Activated naive CD4-positive, alpha-beta T cell treated with anti-CD3 and anti-CD28 coated beads, Interleukin-2, amount 50 U/mL, for 24 hours (primary cell): Measurements from ENCODE around the gene KCTD15.
A peak's percentile ranks its signal among the peaks of the same experiment; 100 is the strongest.
"Not testable (repeated sequence)": the region's sequence is repeated elsewhere in the genome, so short reads cannot be mapped to it uniquely, and the experiment has no call there.

ENCODE experiments used
- H3K27ac Mint-ChIP-seq: one replicate; pipeline ENCODE4 v1.8.0; 2021; ENCODE audit warnings: mild to moderate bottlenecking, mixed read lengths
- H3K27me3 Mint-ChIP-seq: one replicate; pipeline ENCODE4 v1.8.0; 2021; ENCODE audit warnings: mixed read lengths
- H3K36me3 Mint-ChIP-seq: one replicate; pipeline ENCODE4 v1.8.0; 2021; ENCODE audit warnings: mixed read lengths
- H3K4me1 Mint-ChIP-seq: one replicate; pipeline ENCODE4 v1.8.0; 2021; ENCODE audit warnings: mixed read lengths
- H3K4me3 Mint-ChIP-seq: one replicate; pipeline ENCODE4 v1.8.0; 2021; ENCODE audit warnings: mild to moderate bottlenecking, mixed read lengths
- H3K9me3 Mint-ChIP-seq: one replicate; pipeline ENCODE4 v1.8.0; 2021; ENCODE audit warnings: mixed read lengths

KCTD15 gene

GRCh38 chr19:33814181-33815165 lies 17.8 kb downstream of the KCTD15 start:
- Mint-ChIP-seq H3K27ac (no peak overlapping the region), H3K27me3 (peaks cover 2% of the 10 kb centered on the region), H3K9me3 (no peaks in the 10 kb centered on the region), H3K4me3 (no peak overlapping the region), H3K36me3 (no peaks in the 10 kb centered on the region), H3K4me1 (peaks cover 4% of the 10 kb centered on the region)

- H3K36me3 Mint-ChIP-seq, result no peaks in the 10 kb centered on the region
- H3K9me3 Mint-ChIP-seq, result no peaks in the 10 kb centered on the region
- H3K4me1 Mint-ChIP-seq, result peaks cover 6% of the 10 kb centered on the region
Observed at GRCh38 chr19:33815380-33816340, 19.0 kb downstream of the KCTD15 start.

GRCh38 chr19:33818411-33818810 lies 21.7 kb downstream of the KCTD15 start:
- Mint-ChIP-seq H3K27me3 (peaks cover 7% of the 10 kb centered on the region), H3K9me3 (no peaks in the 10 kb centered on the region), H3K4me3 (peak overlapping the region; percentile 19), H3K27ac (no peak overlapping the region), H3K36me3 (no peaks in the 10 kb centered on the region), H3K4me1 (peaks cover 12% of the 10 kb centered on the region)

More at GRCh38 chr19:33815380-33816340, 19.0 kb downstream of the KCTD15 start:
- Mint-ChIP-seq H3K27ac (no peak overlapping the region), H3K4me3 (no peak overlapping the region), H3K27me3 (peaks cover 3% of the 10 kb centered on the region)

- not testable (repeated sequence) for H3K27me3 Mint-ChIP-seq, H3K9me3 Mint-ChIP-seq, H3K36me3 Mint-ChIP-seq, H3K27ac Mint-ChIP-seq
- peaks cover 12% of the 10 kb centered on the region for H3K4me1 Mint-ChIP-seq
- peak overlapping the region; percentile 67 for H3K4me3 Mint-ChIP-seq
Observed at GRCh38 chr19:33819078-33819477, 22.4 kb downstream of the KCTD15 start.

- Mint-ChIP-seq H3K4me3 (peak overlapping the region; percentile 67), H3K4me1 (peaks cover 12% of the 10 kb centered on the region), H3K27ac (no peak overlapping the region), H3K36me3 (no peaks in the 10 kb centered on the region), H3K27me3 (peaks cover 7% of the 10 kb centered on the region), H3K9me3 (no peaks in the 10 kb centered on the region)
Observed at GRCh38 chr19:33819506-33819879, 22.8 kb downstream of the KCTD15 start.

- H3K9me3 Mint-ChIP-seq, result no peaks in the 10 kb centered on the region
- H3K36me3 Mint-ChIP-seq, result no peaks in the 10 kb centered on the region
- no peak overlapping the region for H3K27ac Mint-ChIP-seq
- H3K27me3 Mint-ChIP-seq, result peaks cover 7% of the 10 kb centered on the region
- H3K4me3 Mint-ChIP-seq, result peak overlapping the region; percentile 79
- peaks cover 12% of the 10 kb centered on the region for H3K4me1 Mint-ChIP-seq
Observed at GRCh38 chr19:33819880-33820781, 23.5 kb downstream of the KCTD15 start.

- Mint-ChIP-seq H3K27ac (no peak overlapping the region), H3K4me3 (no peak overlapping the region), H3K36me3 (no peaks in the 10 kb centered on the region), H3K27me3 (peaks cover 9% of the 10 kb centered on the region), H3K4me1 (peaks cover 12% of the 10 kb centered on the region), H3K9me3 (no peaks in the 10 kb centered on the region)
Observed at GRCh38 chr19:33821871-33822270, 25.2 kb downstream of the KCTD15 start.

GRCh38 chr19:33823341-33823740 lies 26.7 kb downstream of the KCTD15 start:
- no peak overlapping the region for H3K4me3 Mint-ChIP-seq
- no peaks in the 10 kb centered on the region for H3K9me3 Mint-ChIP-seq
- peaks cover 10% of the 10 kb centered on the region for H3K27me3 Mint-ChIP-seq
- H3K4me1 Mint-ChIP-seq, result peaks cover 12% of the 10 kb centered on the region
- H3K27ac Mint-ChIP-seq, result no peak overlapping the region
- H3K36me3 Mint-ChIP-seq, result no peaks in the 10 kb centered on the region

GRCh38 chr19:33825556-33825955 lies 28.9 kb downstream of the KCTD15 start:
- Mint-ChIP-seq H3K36me3 (no peaks in the 10 kb centered on the region), H3K4me1 (peaks cover 6% of the 10 kb centered on the region), H3K27ac (no peak overlapping the region), H3K4me3 (no peak overlapping the region), H3K9me3 (no peaks in the 10 kb centered on the region), H3K27me3 (peaks cover 9% of the 10 kb centered on the region)

- Mint-ChIP-seq H3K4me3 (no peak overlapping the region), H3K27ac (no peak overlapping the region), H3K4me1 (no peaks in the 10 kb centered on the region), H3K36me3 (no peaks in the 10 kb centered on the region), H3K27me3 (peaks cover 9% of the 10 kb centered on the region), H3K9me3 (no peaks in the 10 kb centered on the region)
Observed at GRCh38 chr19:33826521-33826920, 29.9 kb downstream of the KCTD15 start.

GRCh38 chr19:33828266-33829075 lies 31.8 kb downstream of the KCTD15 start:
- H3K27ac Mint-ChIP-seq, result no peak overlapping the region
- H3K36me3 Mint-ChIP-seq, result no peaks in the 10 kb centered on the region
- no peak overlapping the region for H3K4me3 Mint-ChIP-seq
- H3K4me1 Mint-ChIP-seq, result no peaks in the 10 kb centered on the region
- peaks cover 11% of the 10 kb centered on the region for H3K27me3 Mint-ChIP-seq
- no peaks in the 10 kb centered on the region for H3K9me3 Mint-ChIP-seq

GRCh38 chr19:33830264-33830663 lies 33.6 kb downstream of the KCTD15 start:
- no peaks in the 10 kb centered on the region for H3K4me1 Mint-ChIP-seq
- no peaks in the 10 kb centered on the region for H3K9me3 Mint-ChIP-seq
- H3K4me3 Mint-ChIP-seq, result no peak overlapping the region
- no peaks in the 10 kb centered on the region for H3K36me3 Mint-ChIP-seq
- peaks cover 11% of the 10 kb centered on the region for H3K27me3 Mint-ChIP-seq
- H3K27ac Mint-ChIP-seq, result no peak overlapping the region

GRCh38 chr19:33831825-33832224 lies 35.2 kb downstream of the KCTD15 start:
- Mint-ChIP-seq H3K9me3 (no peaks in the 10 kb centered on the region), H3K27ac (no peak overlapping the region), H3K4me3 (no peak overlapping the region), H3K36me3 (no peaks in the 10 kb centered on the region), H3K27me3 (peaks cover 9% of the 10 kb centered on the region), H3K4me1 (no peaks in the 10 kb centered on the region)

- H3K4me1 Mint-ChIP-seq, result no peaks in the 10 kb centered on the region
- no peak overlapping the region for H3K27ac Mint-ChIP-seq
- H3K4me3 Mint-ChIP-seq, result no peak overlapping the region
- no peaks in the 10 kb centered on the region for H3K36me3 Mint-ChIP-seq
- no peaks in the 10 kb centered on the region for H3K9me3 Mint-ChIP-seq
- peaks cover 9% of the 10 kb centered on the region for H3K27me3 Mint-ChIP-seq
Observed at GRCh38 chr19:33832633-33833032, 36.0 kb downstream of the KCTD15 start.
